Lung (tissue), 12 donors: ENCODE data around the gene RNF220. TPM values are rescaled to one million over a fixed set of nuclear protein-coding genes. Genes with fewer than 3 reads are reported as not detected.
A peak's percentile ranks its signal among the peaks of the same experiment; 100 is the strongest.

Experiments
- ATAC-seq: fragments of 200-7000 bp; cut with Tn5 transposase; one replicate; pipeline ENCODE4 v1.9.1; 2020; ENCODE audit warnings: moderate number of reproducible peaks; ENCODE audit not compliant: insufficient read depth, low FRiP score
- DNase-seq, 3 donors: peaks; one replicate each; pipeline ENCODE4 v3.0.0-alpha.2; 2013 to 2017
- H3K27ac ChIP-seq, 2 donors: one replicate each; pipeline ENCODE4 v1.5.1; 2013; ENCODE audit warnings: mild to moderate bottlenecking in 2 of 2, moderate library complexity in 2 of 2, control low read depth in 1 of 2, inconsistent platforms in 1 of 2, low read depth in 1 of 2, low read length in 1 of 2
- H3K27me3 ChIP-seq, 3 donors: one replicate each; pipeline ENCODE4 v1.5.1; 2013; ENCODE audit warnings: low read length in 2 of 3; ENCODE audit not compliant: control insufficient read depth in 3 of 3, insufficient read depth in 3 of 3
- H3K36me3 ChIP-seq, 4 donors: one replicate each; pipeline ENCODE4 v1.5.1; 2013; ENCODE audit warnings: low read length in 4 of 4, mild to moderate bottlenecking in 1 of 4, moderate library complexity in 1 of 4; ENCODE audit not compliant: control insufficient read depth in 4 of 4, insufficient read depth in 4 of 4
- H3K4me1 ChIP-seq, 5 donors: one replicate each; pipeline ENCODE4 v1.5.1; 2013; ENCODE audit warnings: low read length in 5 of 5, mild to moderate bottlenecking in 2 of 5, moderate library complexity in 1 of 5; ENCODE audit not compliant: control insufficient read depth in 5 of 5, insufficient read depth in 5 of 5
- H3K4me3 ChIP-seq: one replicate; pipeline ENCODE4 v1.5.1; 2013; ENCODE audit warnings: mild to moderate bottlenecking, control low read depth, moderate library complexity
- H3K9ac ChIP-seq, 2 donors: one replicate each; pipeline ENCODE4 v1.5.1; 2013; ENCODE audit warnings: low read length in 2 of 2, control low read depth in 1 of 2; ENCODE audit not compliant: insufficient read depth in 1 of 2
- H3K9me3 ChIP-seq, 4 donors: one replicate each; pipeline ENCODE4 v1.5.1; 2013; ENCODE audit warnings: low read length in 3 of 4, mild to moderate bottlenecking in 1 of 4, moderate library complexity in 1 of 4; ENCODE audit not compliant: control insufficient read depth in 4 of 4, insufficient read depth in 3 of 4
- CTCF ChIP-seq: IDR thresholded peaks from 2 replicates; pipeline ENCODE4 v1.5.1; 2012; ENCODE audit warnings: mild to moderate bottlenecking; ENCODE audit errors: control extremely low read depth, extremely low read depth
- WGBS, 2 donors: extraction: QIAGEN DNeasy Blood & Tissue Kit; methylation state at CpG; one replicate each; pipeline ENCODE4 v1.1.7; 2013; 5-methylcytosine and 5-hydroxymethylcytosine counted together
- polyA plus RNA-seq, 2 donors: library from polyadenylated mRNA; stranded (reverse); fragments of 200-250 nt; gene quantifications; one replicate each; pipeline ENCODE4 v1.2.1, GENCODE V29; 2013
- total RNA-seq, 2 donors: library from RNA; depleted of rRNA in 1 of 2; stranded (reverse); fragments of >200 nt in 1 of 2; gene quantifications; one replicate each; pipeline ENCODE4 v1.2.1, GENCODE V29; 2014 to 2021
- donor health status: control.
- donor health status: control.
- donor health status: Bipolar disorder and iron deficiency.
- donor health status: healthy.
- donor health status: DM: yes; HTN: yes; CAD: no.

The RNF220 gene
- total and polyA plus RNA-seq, 4 donors: 44.9 to 75.8 (median 69.5) TPM

- Histone ChIP-seq H3K27me3 (peaks cover 0 to 4% (median 0%) of the 10 kb centered on the region in 3 donors), H3K27ac (peak overlapping the region in 1 of 2 donors; percentile 62), H3K9me3 (no peaks in the 10 kb centered on the region), H3K4me3 (no peak overlapping the region), H3K36me3 (no peaks in the 10 kb centered on the region), H3K9ac (no peak overlapping the region), H3K4me1 (peaks cover 0 to 3% (median 0%) of the 10 kb centered on the region in 5 donors)
- 27 to 37% methylated on average over 18 of the region's 18 CpGs for WGBS, 2 donors
- no peak for TF ChIP-seq CTCF
- ATAC-seq (no peak), DNase-seq (peak; percentile 23 to 64 (median 33))
Measured at GRCh38 chr1:44472620-44473525, 67.8 kb downstream of the RNF220 start.

GRCh38 chr1:44476891-44477290 lies 71.8 kb downstream of the RNF220 start:
- H3K9ac ChIP-seq: no peak overlapping the region
- DNase-seq (no peak), ATAC-seq (no peak)
- H3K9me3 ChIP-seq: no peaks in the 10 kb centered on the region
- H3K4me1 ChIP-seq: peaks cover 0 to 3% (median 0%) of the 10 kb centered on the region in 5 donors
- no peaks in the 10 kb centered on the region for H3K36me3 ChIP-seq
- H3K27me3 ChIP-seq: no peaks in the 10 kb centered on the region
- TF ChIP-seq CTCF: no peak
- H3K4me3 ChIP-seq: no peak overlapping the region
- H3K27ac ChIP-seq: no peak overlapping the region

- H3K4me1 ChIP-seq: peaks cover 0 to 8% (median 0%) of the 10 kb centered on the region in 5 donors
- no peaks in the 10 kb centered on the region for H3K9me3 ChIP-seq
- no peak for ATAC-seq
- no peak overlapping the region for H3K9ac ChIP-seq
- H3K27ac ChIP-seq: no peak overlapping the region
- TF ChIP-seq CTCF: no peak
- no peaks in the 10 kb centered on the region for H3K36me3 ChIP-seq
- DNase-seq: no peak
- 77 to 78% methylated on average over 2 of the region's 2 CpGs for WGBS, 2 donors
- H3K27me3 ChIP-seq: no peaks in the 10 kb centered on the region
- no peak overlapping the region for H3K4me3 ChIP-seq
Measured at GRCh38 chr1:44481701-44482100, 76.6 kb downstream of the RNF220 start.
